ENCODE measurements around the gene RGS9. TPM values are rescaled to one million over a fixed set of nuclear protein-coding genes. Genes with fewer than 3 reads are reported as not detected.

RGS9 gene
- total RNA-seq, 2 experiments from 2014 or later, result 13.7 to 26.4 TPM

GRCh38 chr17:65193716-65194293 lies 56.6 kb downstream of the RGS9 start:
- Histone ChIP-seq H3K4me3 (ENCODE audit: low read depth, low read length, poor library complexity, severe bottlenecking) (no peak overlapping the region), H3K4me1 (ENCODE audit: insufficient read depth, low read length, poor library complexity, severe bottlenecking) (peaks cover 20% of the 10 kb centered on the region), H3K27ac (ENCODE audit: low read depth, low read length, poor library complexity, severe bottlenecking) (no peak overlapping the region), H3K36me3 (ENCODE audit: insufficient read depth, low read length) (no peaks in the 10 kb centered on the region), H3K79me2 (ENCODE audit: insufficient read depth, low read depth, low read length) (no peaks in the 10 kb centered on the region), H3K9me2 (ENCODE audit: insufficient read depth, low read length) (no peaks in the 10 kb centered on the region), H4K20me1 (ENCODE audit: insufficient read depth, low read length) (no peaks in the 10 kb centered on the region), H3K9me3 (ENCODE audit: low read length) (no peaks in the 10 kb centered on the region), H3K4me2 (ENCODE audit: low read length) (no peak overlapping the region), H2AFZ (ENCODE audit: low read length) (no peak overlapping the region)
- intact Hi-C loops (cut with micrococcal nuclease; ENCODE audit: unreplicated experiment), result loop anchor here (10.0 kb wide), 2 partner anchors 349 to 419 kb away; no protein-coding TSS in a partner anchor
- CTCF ChIA-PET (ENCODE audit: unreplicated experiment), result no interaction called here
- BruUV-seq (replicated peaks), result no TSS peak
- DNase-seq (ENCODE audit: low spot score), result no peak
- POLR2A ChIA-PET, result interaction anchor here (0.6 to 0.7 kb wide), 2 partner anchors 82 to 549 kb away, joined by 3 to 4 read pairs; no protein-coding TSS in a partner anchor
- TF ChIP-seq EZH2phosphoT487 (IDR thresholded peaks at IDR 0.05; ENCODE audit: borderline replicate concordance, low read depth, low read length) (no peak), CTCF (conservative IDR thresholded peaks at IDR 0.05; ENCODE audit: low read length) (no peak)

GRCh38 chr17:65194670-65195334 lies 57.6 kb downstream of the RGS9 start:
- Histone ChIP-seq H3K4me3 (ENCODE audit: low read depth, low read length, poor library complexity, severe bottlenecking) (no peak overlapping the region), H3K79me2 (ENCODE audit: insufficient read depth, low read depth, low read length) (no peaks in the 10 kb centered on the region)

More at GRCh38 chr17:65194670-65195334, 57.6 kb downstream of the RGS9 start:
- H3K27ac ChIP-seq (ENCODE audit: low read depth, low read length, poor library complexity, severe bottlenecking), result no peak overlapping the region
- no peaks in the 10 kb centered on the region for H4K20me1 ChIP-seq (ENCODE audit: insufficient read depth, low read length)
- no peaks in the 10 kb centered on the region for H3K9me2 ChIP-seq (ENCODE audit: insufficient read depth, low read length)
- ChIA-PET CTCF (ENCODE audit: unreplicated experiment) (no interaction called here), POLR2A (no interaction called here)
- H3K9me3 ChIP-seq (ENCODE audit: low read length), result no peaks in the 10 kb centered on the region
- no peak for DNase-seq (ENCODE audit: low spot score)
- H3K4me2 ChIP-seq (ENCODE audit: low read length), result no peak overlapping the region
- intact Hi-C loops (cut with micrococcal nuclease; ENCODE audit: unreplicated experiment), result loop anchor here (10.0 kb wide), 2 partner anchors 350 to 420 kb away; no protein-coding TSS in a partner anchor
- peaks cover 20% of the 10 kb centered on the region for H3K4me1 ChIP-seq (ENCODE audit: insufficient read depth, low read length, poor library complexity, severe bottlenecking)
- TF ChIP-seq EZH2phosphoT487 (IDR thresholded peaks at IDR 0.05; ENCODE audit: borderline replicate concordance, low read depth, low read length) (no peak), CTCF (conservative IDR thresholded peaks at IDR 0.05; ENCODE audit: low read length) (no peak)
- BruUV-seq (replicated peaks), result no TSS peak
- H3K36me3 ChIP-seq (ENCODE audit: insufficient read depth, low read length), result no peaks in the 10 kb centered on the region
- H2AFZ ChIP-seq (ENCODE audit: low read length), result no peak overlapping the region

All from OCI-LY7 (cell line).